Measurements from ENCODE around the gene NLRC5.

GRCh38 chr16:57020651-57021050 is 31.3 kb downstream of the NLRC5 start:
- TF ChIP-seq CTCF (conservative IDR thresholded peaks at IDR 0.05; ENCODE audit: low read length) (no peak), EZH2phosphoT487 (IDR thresholded peaks at IDR 0.05; ENCODE audit: borderline replicate concordance, low read depth, low read length) (no peak)
